Measurements from ENCODE around the gene GALNT2.

DNA sequence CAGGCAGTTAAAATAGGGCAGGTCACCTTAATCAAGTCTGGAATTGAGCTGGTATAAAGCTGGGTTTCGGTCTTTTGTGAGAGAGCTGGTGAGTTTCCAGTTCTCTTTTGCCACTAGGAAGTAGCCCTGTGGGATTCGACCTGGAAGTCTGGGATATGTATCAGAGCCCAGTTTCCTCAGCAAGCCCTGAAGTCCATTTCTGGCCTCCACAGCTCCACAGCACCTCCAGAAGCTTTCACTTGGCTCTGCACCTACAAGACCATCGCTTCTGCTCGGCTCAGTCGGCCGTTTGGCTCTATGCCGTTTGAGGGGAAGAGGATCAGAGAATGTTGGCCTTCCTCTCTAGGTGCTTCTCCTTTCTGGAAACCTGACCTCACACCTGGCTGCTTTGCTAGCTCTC, 148.0 kb downstream of the GALNT2 start:
- TF ChIP-seq POLR2AphosphoS5 (IDR thresholded peaks at IDR 0.05; ENCODE audit: borderline replicate concordance, low read depth, low read length) (no peak), EZH2 (IDR thresholded peaks at IDR 0.05) (no peak), FOXP2 (optimal IDR thresholded peaks at IDR 0.05; ENCODE audit: control extremely low read depth, extremely low read length, insufficient read depth) (no peak)
